ENCODE results near the gene PRRT4.

GRCh38 chr7:128303643-128304042 is 57.8 kb downstream of the PRRT4 start:
- TF ChIP-seq CTCF (IDR thresholded peaks at IDR 0.05) (no peak), EP300 (IDR thresholded peaks at IDR 0.05) (no peak)

Data from gastroesophageal sphincter (tissue), 3 donors.